ENCODE results near the gene PAX6. TPM values are rescaled to one million over a fixed set of nuclear protein-coding genes. Genes with fewer than 3 reads are reported as not detected.

PAX6 gene
- total and polyA plus RNA-seq, 2 donors (not counting 1 experiment from before 2014, with no cell fraction given): 0.44 TPM; not detected in 1

GRCh38 chr11:31822927-31823643, 12.0 kb upstream of the PAX6 start:
- H2AFZ ChIP-seq (ENCODE audit: low read length): no peak overlapping the region

GRCh38 chr11:31822175-31822926, 11.2 kb upstream of the PAX6 start:
- H3K4me3 ChIP-seq (replicated peaks in 1 of 4; ENCODE audit: control extremely low read depth in 1 of 4, insufficient read depth in 1 of 4, low read depth in 3 of 4, low read length in 4 of 4): no peak overlapping the region
- no peak for DNase-seq (ENCODE audit: low read depth in 2 of 2)
- no peak overlapping the region for H3K4me2 ChIP-seq (ENCODE audit: extremely low read depth, insufficient read depth, low read length)
- peaks cover 92% of the 10 kb centered on the region for H3K27me3 ChIP-seq (ENCODE audit: control insufficient read depth, insufficient read depth, low read length)
- no peaks in the 10 kb centered on the region for H3K9me3 ChIP-seq (ENCODE audit: control insufficient read depth, insufficient read depth, low read depth, low read length)
- no peak overlapping the region for H2AFZ ChIP-seq (ENCODE audit: low read length)
- TF ChIP-seq EZH2 (IDR thresholded peaks at IDR 0.05; ENCODE audit: low read length, missing control alignments): no peak
- H3K79me2 ChIP-seq (ENCODE audit: control insufficient read depth, insufficient read depth, low read length): no peaks in the 10 kb centered on the region
- H3K9ac ChIP-seq (ENCODE audit: insufficient read depth, low read length): no peak overlapping the region
- no peaks in the 10 kb centered on the region for H3K36me3 ChIP-seq (ENCODE audit: control insufficient read depth, insufficient read depth, low read length)
- H4K20me1 ChIP-seq (ENCODE audit: control insufficient read depth, extremely low read depth, insufficient read depth, low read length): no peaks in the 10 kb centered on the region
- H3K27ac ChIP-seq (ENCODE audit: insufficient read depth, low read length): no peak overlapping the region
- H3K4me1 ChIP-seq (ENCODE audit: control insufficient read depth, extremely low read depth, insufficient read depth, low read length): no peaks in the 10 kb centered on the region

More at GRCh38 chr11:31822927-31823643, 12.0 kb upstream of the PAX6 start:
- Histone ChIP-seq H3K4me1 (ENCODE audit: control insufficient read depth, extremely low read depth, insufficient read depth, low read length) (no peaks in the 10 kb centered on the region), H3K27me3 (ENCODE audit: control insufficient read depth, insufficient read depth, low read length) (peaks cover 92% of the 10 kb centered on the region), H3K9me3 (ENCODE audit: control insufficient read depth, insufficient read depth, low read depth, low read length) (no peaks in the 10 kb centered on the region), H3K79me2 (ENCODE audit: control insufficient read depth, insufficient read depth, low read length) (no peaks in the 10 kb centered on the region), H3K36me3 (ENCODE audit: control insufficient read depth, insufficient read depth, low read length) (no peaks in the 10 kb centered on the region), H4K20me1 (ENCODE audit: control insufficient read depth, extremely low read depth, insufficient read depth, low read length) (no peaks in the 10 kb centered on the region), H3K4me3 (replicated peaks in 1 of 4; ENCODE audit: control extremely low read depth in 1 of 4, insufficient read depth in 1 of 4, low read depth in 3 of 4, low read length in 4 of 4) (no peak overlapping the region), H3K9ac (ENCODE audit: insufficient read depth, low read length) (no peak overlapping the region), H3K27ac (ENCODE audit: insufficient read depth, low read length) (no peak overlapping the region), H3K4me2 (ENCODE audit: extremely low read depth, insufficient read depth, low read length) (no peak overlapping the region)
- DNase-seq (ENCODE audit: low read depth in 2 of 2): no peak
- no peak for TF ChIP-seq CTCF (conservative IDR thresholded peaks at IDR 0.05 in 1 of 2, IDR thresholded peaks at IDR 0.05 in 1 of 2; ENCODE audit: low read depth in 1 of 2, low read length in 2 of 2)
- no peak for TF ChIP-seq EZH2 (IDR thresholded peaks at IDR 0.05; ENCODE audit: low read length, missing control alignments)

GRCh38 chr11:31821766-31822165, 10.6 kb upstream of the PAX6 start:
- H3K36me3 ChIP-seq (ENCODE audit: control insufficient read depth, insufficient read depth, low read length): no peaks in the 10 kb centered on the region
- no peak overlapping the region for H3K27ac ChIP-seq (ENCODE audit: insufficient read depth, low read length)
- no peak overlapping the region for H3K9ac ChIP-seq (ENCODE audit: insufficient read depth, low read length)
- no peak overlapping the region for H3K4me3 ChIP-seq (replicated peaks in 1 of 4; ENCODE audit: control extremely low read depth in 1 of 4, insufficient read depth in 1 of 4, low read depth in 3 of 4, low read length in 4 of 4)
- H3K9me3 ChIP-seq (ENCODE audit: control insufficient read depth, insufficient read depth, low read depth, low read length): no peaks in the 10 kb centered on the region
- no peak overlapping the region for H2AFZ ChIP-seq (ENCODE audit: low read length)
- no peaks in the 10 kb centered on the region for H3K4me1 ChIP-seq (ENCODE audit: control insufficient read depth, extremely low read depth, insufficient read depth, low read length)
- peaks cover 92% of the 10 kb centered on the region for H3K27me3 ChIP-seq (ENCODE audit: control insufficient read depth, insufficient read depth, low read length)
- no peak overlapping the region for H3K4me2 ChIP-seq (ENCODE audit: extremely low read depth, insufficient read depth, low read length)
- H4K20me1 ChIP-seq (ENCODE audit: control insufficient read depth, extremely low read depth, insufficient read depth, low read length): no peaks in the 10 kb centered on the region
- TF ChIP-seq EZH2 (IDR thresholded peaks at IDR 0.05; ENCODE audit: low read length, missing control alignments) (peak; percentile 45), CTCF (conservative IDR thresholded peaks at IDR 0.05 in 1 of 2, IDR thresholded peaks at IDR 0.05 in 1 of 2; ENCODE audit: low read depth in 1 of 2, low read length in 2 of 2) (no peak)
- no peak for DNase-seq (ENCODE audit: low read depth in 2 of 2)
- no peaks in the 10 kb centered on the region for H3K79me2 ChIP-seq (ENCODE audit: control insufficient read depth, insufficient read depth, low read length)

Data from fibroblast of lung (primary cell).